HUDEP-2 (cell line): ENCODE data around the gene ATG14.

Source experiments
- DNase-seq, 76 experiments: peaks; one replicate each; lab custom pipeline; 2025; ENCODE audit not compliant: unreplicated experiment in 76 of 76; lab: John Stamatoyannopoulos, UW

Gene ATG14

GRCh38 chr14:55327179-55327578 is 84.5 kb downstream of the ATG14 start:
- DNase-seq, result peak in 3 of 76 experiments; percentile 15 to 19 (median 15)

GRCh38 chr14:55324812-55325211 is 86.8 kb downstream of the ATG14 start:
- no peak for DNase-seq

GRCh38 chr14:55323910-55324309 is 87.7 kb downstream of the ATG14 start:
- DNase-seq, result no peak

- DNase-seq, result no peak
Measured at GRCh38 chr14:55318694-55319093, 92.9 kb downstream of the ATG14 start.

- DNase-seq, result no peak
Measured at GRCh38 chr14:55317542-55318306, 93.9 kb downstream of the ATG14 start.

GRCh38 chr14:55316564-55316963 is 95.1 kb downstream of the ATG14 start:
- DNase-seq, result no peak
